Transverse colon (tissue), 4 donors: Measurements from ENCODE around the gene DTNBP1.

Experiments used
- EP300 ChIP-seq: sonication (generic); formaldehyde crosslinking; IDR thresholded peaks from one replicate; pipeline ENCODE4 v1.6.1; 2017; ENCODE audit warnings: antibody characterized with exemption, low read depth
- POLR2A ChIP-seq: fragments of 450-650 bp; IDR thresholded peaks from one replicate; pipeline ENCODE4 v1.6.1; 2016; ENCODE audit warnings: antibody characterized with exemption, mild to moderate bottlenecking, moderate library complexity
- POLR2AphosphoS5 ChIP-seq, 3 donors: sonication (generic); formaldehyde crosslinking; IDR thresholded peaks; one replicate each; pipeline ENCODE4 v1.6.1; 2016; ENCODE audit warnings: antibody characterized with exemption in 3 of 3
- TF ChIP-seq, protein P1 (sequence below), 5 experiments: fragments of 200-600 bp in 3 of 5; fragments of 450-650 bp in 2 of 5; sonication (generic) in 3 of 5; IDR thresholded peaks; 1 replicate in 2 of 5; 2 replicates in 3 of 5; pipeline ENCODE4 v1.5.1; 2016 to 2017; ENCODE audit warnings: antibody characterized with exemption in 5 of 5, inconsistent platforms in 3 of 5, mild to moderate bottlenecking in 2 of 5, moderate library complexity in 1 of 5

DNA sequence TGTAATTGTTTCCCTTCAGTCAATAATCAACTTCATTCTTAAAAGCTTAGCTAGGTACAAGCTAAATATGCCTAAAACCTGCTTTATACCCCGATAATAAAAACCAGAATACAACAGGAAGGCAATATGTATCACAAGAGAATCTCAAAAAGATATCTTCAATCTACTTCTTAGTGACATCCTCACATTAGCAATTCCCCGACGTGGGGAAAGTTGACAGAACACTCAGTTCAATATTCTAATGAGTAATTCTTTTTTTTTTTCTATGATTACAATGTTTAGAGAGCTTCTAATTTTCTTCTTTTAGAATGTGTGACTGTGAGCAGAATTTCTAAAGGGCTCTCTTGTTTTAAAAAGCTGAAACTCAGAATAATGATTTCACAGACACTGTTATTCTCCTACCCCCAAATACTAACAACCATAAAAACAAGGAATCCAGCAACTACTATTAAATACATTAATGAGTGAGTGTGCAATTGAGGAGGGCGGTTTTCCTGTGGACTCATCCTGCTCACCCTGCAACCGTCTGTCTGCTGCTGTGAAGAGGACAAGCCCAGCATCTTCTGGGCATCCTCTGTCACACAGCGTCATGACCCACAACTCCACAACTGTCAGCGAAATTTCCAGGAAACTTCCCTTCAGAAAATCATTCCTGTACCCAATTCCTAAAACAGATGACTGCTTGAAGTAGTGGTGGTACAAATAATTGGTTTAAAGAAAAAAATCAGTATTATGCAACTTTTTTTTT, 68.1 kb downstream of the DTNBP1 start:
- TF ChIP-seq, protein P1, sequence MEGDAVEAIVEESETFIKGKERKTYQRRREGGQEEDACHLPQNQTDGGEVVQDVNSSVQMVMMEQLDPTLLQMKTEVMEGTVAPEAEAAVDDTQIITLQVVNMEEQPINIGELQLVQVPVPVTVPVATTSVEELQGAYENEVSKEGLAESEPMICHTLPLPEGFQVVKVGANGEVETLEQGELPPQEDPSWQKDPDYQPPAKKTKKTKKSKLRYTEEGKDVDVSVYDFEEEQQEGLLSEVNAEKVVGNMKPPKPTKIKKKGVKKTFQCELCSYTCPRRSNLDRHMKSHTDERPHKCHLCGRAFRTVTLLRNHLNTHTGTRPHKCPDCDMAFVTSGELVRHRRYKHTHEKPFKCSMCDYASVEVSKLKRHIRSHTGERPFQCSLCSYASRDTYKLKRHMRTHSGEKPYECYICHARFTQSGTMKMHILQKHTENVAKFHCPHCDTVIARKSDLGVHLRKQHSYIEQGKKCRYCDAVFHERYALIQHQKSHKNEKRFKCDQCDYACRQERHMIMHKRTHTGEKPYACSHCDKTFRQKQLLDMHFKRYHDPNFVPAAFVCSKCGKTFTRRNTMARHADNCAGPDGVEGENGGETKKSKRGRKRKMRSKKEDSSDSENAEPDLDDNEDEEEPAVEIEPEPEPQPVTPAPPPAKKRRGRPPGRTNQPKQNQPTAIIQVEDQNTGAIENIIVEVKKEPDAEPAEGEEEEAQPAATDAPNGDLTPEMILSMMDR (IDR thresholded peaks at IDR 0.05) = no peak
- no peak for TF ChIP-seq POLR2A
- no peak for TF ChIP-seq POLR2AphosphoS5 (IDR thresholded peaks at IDR 0.05)
- no peak for TF ChIP-seq EP300
